ENCODE data around the gene PDE2A.

PDE2A gene

DNA sequence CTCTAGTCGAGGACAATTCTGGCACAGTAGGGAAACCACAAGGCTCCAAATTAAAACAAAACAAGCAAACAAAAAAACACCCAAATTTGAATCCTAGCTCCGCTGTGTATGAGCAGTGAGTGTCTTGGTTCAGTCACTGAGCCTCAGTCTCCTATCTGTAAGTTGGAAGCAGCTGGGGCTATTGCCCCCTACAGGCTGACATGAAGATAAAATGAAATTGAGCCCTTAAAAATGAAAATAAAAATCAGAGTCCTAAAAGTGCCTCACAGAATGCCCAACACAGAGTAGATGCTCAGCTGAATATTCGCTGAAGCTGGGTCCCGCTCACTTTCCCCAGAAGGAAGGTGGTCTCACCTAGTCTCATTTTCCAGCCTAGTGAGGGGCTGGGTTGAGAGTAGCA is 65.2 kb downstream of the PDE2A start:
- TF ChIP-seq Cebpa-rat (IDR thresholded peaks at IDR 0.05), result no peak
- Histone ChIP-seq H3K36me3 (no peaks in the 10 kb centered on the region), H3K27me3 (no peaks in the 10 kb centered on the region), H3K4me1 (peaks cover 22% of the 10 kb centered on the region), H4K20me1 (no peaks in the 10 kb centered on the region), H3K4me3 (no peak overlapping the region), H3K27ac (no peak overlapping the region), H3K4me2 (no peak overlapping the region), H3K9me3 (no peaks in the 10 kb centered on the region), H3K9ac (no peak overlapping the region)

DNA sequence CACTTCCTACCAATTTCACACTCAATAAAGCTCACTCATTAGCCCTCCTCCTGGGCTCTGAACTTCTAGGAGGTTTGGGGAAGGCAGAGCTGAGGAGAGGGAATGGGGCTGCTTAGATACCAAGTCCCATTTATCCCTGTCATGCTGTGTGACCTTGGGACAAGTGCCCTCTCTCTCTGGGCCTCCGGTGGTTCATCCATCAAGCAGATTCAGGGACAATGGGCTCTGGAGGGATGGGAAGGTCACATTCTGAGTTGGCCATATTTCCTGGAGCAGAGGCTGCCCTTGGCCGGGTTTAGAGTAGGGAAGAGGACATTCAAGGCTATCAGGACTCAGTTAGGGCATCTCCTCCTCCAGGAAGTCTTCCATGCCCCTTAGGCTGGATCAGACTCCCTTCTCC is 66.7 kb downstream of the PDE2A start:
- Histone ChIP-seq H4K20me1 (no peaks in the 10 kb centered on the region), H3K27ac (no peak overlapping the region), H3K9ac (no peak overlapping the region), H3K36me3 (no peaks in the 10 kb centered on the region), H3K4me3 (no peak overlapping the region), H3K9me3 (no peaks in the 10 kb centered on the region), H3K4me2 (peak overlapping the region; percentile 41), H3K4me1 (peaks cover 9% of the 10 kb centered on the region), H3K27me3 (no peaks in the 10 kb centered on the region)
- TF ChIP-seq Cebpa-rat (IDR thresholded peaks at IDR 0.05), result no peak

DNA sequence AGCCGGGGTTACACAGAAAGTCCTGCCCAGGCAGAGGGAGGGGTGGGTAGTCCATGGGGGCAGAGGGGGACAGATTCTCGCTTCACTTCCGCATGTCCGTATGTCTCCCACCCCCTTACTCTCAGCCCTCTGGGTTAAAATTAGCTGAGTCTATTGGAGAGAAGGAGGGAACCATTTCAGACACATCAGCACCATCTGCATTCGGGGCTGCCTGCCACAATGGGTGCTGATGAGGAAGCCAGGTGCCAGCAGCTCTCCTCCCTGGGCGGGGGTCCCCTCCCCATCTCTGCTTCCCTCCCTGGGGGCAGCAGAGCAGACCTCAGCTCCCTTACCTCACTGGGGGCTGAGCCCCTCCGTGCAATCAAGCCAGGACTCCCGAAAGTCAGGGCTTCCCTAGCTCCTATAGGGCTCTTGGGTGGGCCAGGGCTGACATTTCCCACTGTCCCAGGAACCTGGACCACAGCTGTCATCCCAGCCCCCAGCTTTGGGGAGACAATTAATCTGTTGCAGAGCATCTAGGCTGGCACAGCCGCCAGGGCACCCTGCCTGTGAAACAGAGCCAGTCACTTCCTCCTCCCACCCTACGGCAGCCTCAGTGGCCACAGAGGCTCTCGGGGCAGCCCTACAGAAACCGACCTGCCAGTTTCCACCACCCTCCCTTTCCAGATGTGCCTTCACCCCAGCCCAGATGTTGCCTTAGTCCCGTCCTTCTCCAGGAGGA is 67.3 kb downstream of the PDE2A start:
- peak overlapping the region; percentile 41 for H3K4me2 ChIP-seq
- H3K9me3 ChIP-seq, result no peaks in the 10 kb centered on the region
- no peaks in the 10 kb centered on the region for H4K20me1 ChIP-seq
- peaks cover 9% of the 10 kb centered on the region for H3K4me1 ChIP-seq
- H3K27ac ChIP-seq, result no peak overlapping the region
- no peaks in the 10 kb centered on the region for H3K36me3 ChIP-seq
- no peak overlapping the region for H3K9ac ChIP-seq
- no peak overlapping the region for H3K4me3 ChIP-seq
- H3K27me3 ChIP-seq, result no peaks in the 10 kb centered on the region
- TF ChIP-seq Cebpa-rat (IDR thresholded peaks at IDR 0.05), result no peak

DNA sequence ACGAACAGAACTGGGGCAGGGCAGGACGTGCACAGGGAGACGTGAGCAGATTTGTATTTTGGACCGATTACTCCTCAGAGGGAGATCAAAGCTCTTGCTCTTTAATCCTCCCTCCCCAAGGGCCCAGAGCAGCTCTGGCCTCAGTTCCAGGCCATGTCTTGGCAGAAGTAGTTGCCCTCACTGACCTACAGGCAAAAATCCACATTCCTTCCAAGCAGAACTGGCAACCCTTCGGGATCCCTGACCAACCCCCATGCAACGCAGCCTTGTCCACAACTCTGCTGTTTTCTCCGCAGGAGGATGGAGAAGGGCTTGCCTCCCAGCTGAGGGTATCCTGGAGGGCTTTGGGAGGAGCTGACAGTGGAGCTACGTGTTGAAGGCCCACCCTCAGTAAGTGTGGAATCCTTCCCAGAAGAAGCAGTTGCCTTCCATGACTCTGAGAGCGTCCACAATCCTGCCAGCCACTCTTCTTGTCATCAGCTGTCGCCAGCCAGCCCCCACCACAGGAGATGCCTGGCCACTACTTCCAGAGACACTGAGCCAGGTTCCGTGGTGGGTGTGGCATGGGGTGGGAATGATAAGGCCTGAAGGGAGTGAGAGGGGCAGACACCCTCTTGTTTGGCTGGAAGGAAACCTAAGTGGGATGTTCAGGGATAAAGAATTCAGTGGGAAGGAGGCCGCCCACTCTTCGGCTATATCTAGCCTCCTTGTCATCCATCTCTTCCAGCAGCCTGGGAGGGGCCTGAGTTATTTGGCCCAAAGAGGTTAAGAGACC is 68.1 kb downstream of the PDE2A start:
- Histone ChIP-seq H3K9ac (no peak overlapping the region), H3K27me3 (no peaks in the 10 kb centered on the region)
- no peak for TF ChIP-seq Cebpa-rat (IDR thresholded peaks at IDR 0.05)

DNA sequence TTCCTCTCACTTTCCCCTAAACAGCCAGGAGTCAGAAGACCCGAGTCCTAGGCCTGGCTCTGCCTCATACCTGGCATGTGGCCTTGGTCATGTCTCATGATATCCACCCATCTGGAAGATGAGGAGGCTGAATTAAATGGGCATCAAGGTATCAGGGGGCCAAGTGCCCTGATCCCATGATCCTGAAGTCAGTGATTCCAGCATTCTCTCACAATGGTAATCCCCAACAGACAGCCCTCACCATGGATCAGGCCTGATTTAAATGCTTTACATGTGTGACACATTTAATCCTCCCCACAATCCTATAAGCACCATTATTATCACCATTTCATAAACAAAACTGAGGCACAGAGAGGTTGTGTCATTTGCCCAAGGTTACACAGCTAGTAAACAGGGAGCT is 70.0 kb downstream of the PDE2A start:
- Histone ChIP-seq H3K9ac (no peak overlapping the region), H4K20me1 (no peaks in the 10 kb centered on the region), H3K9me3 (no peaks in the 10 kb centered on the region), H3K4me2 (no peak overlapping the region), H3K27ac (no peak overlapping the region), H3K4me1 (peaks cover 9% of the 10 kb centered on the region), H3K36me3 (no peaks in the 10 kb centered on the region), H3K27me3 (no peaks in the 10 kb centered on the region), H3K4me3 (no peak overlapping the region)
- no peak for TF ChIP-seq Cebpa-rat (IDR thresholded peaks at IDR 0.05)

More for the DNA sequence above, 68.1 kb downstream of the PDE2A start:
- Histone ChIP-seq H3K27ac (no peak overlapping the region), H3K36me3 (no peaks in the 10 kb centered on the region), H3K9me3 (no peaks in the 10 kb centered on the region), H4K20me1 (no peaks in the 10 kb centered on the region), H3K4me2 (peak overlapping the region; percentile 41; the same call in 1 of the 2 replicates), H3K4me1 (peaks cover 9% of the 10 kb centered on the region), H3K4me3 (no peak overlapping the region)

DNA sequence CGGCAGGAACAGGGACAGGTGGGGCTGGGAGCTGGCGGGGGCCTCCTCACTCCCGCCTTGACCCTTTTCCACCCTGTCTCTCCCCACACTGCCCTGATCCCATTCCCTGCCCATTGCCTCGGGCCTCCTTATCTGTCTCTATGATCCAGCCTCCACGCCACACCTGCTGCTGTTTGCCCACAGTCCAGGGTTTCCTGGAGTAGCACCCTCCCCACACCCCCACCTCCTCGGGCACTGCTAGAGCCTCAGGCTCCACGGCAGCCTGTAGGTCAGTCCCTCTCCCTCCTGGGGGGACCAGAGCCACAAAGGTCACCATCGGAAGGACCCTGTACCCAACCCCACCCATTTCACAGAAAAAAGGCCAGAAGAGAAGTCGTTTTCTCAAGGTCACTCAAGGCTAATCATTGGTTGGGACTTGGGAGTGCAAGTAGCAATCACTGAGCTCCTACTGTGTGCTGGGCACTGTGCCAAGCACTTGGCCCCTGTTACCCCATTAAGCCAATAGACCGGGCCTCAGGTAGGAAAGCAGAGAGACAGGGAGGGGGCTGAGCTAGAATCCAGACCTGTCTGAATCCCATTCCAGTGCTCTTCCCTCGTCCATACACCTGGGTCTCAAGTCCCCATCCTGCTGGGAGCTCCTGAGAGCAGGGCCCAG is 71.8 kb downstream of the PDE2A start:
- no peak overlapping the region for H3K27ac ChIP-seq
- H3K4me2 ChIP-seq, result no peak overlapping the region
- H3K9ac ChIP-seq, result no peak overlapping the region
- H3K4me3 ChIP-seq, result no peak overlapping the region
- no peaks in the 10 kb centered on the region for H4K20me1 ChIP-seq
- no peaks in the 10 kb centered on the region for H3K9me3 ChIP-seq
- H3K27me3 ChIP-seq, result no peaks in the 10 kb centered on the region
- TF ChIP-seq Cebpa-rat (IDR thresholded peaks at IDR 0.05), result no peak
- no peaks in the 10 kb centered on the region for H3K36me3 ChIP-seq
- peaks cover 7% of the 10 kb centered on the region for H3K4me1 ChIP-seq

DNA sequence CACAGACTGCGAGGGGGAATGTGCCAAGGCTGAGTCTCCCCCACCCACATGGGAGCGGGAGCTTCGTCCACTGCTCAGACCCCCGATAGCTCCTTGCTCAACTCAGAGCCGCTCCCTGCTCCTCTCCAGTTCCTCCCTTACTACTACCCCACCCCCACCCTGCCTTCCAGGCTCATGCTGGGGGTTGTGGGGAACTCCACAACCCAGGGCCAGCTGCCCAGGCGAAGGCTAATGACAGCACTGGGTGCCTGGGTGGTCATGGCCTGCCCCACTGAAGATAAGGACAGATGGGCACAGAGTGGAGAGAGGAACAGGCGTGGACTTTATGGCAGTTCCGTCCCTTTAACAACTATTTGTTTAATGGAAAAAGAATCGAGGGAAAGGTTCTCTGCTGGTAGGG is 73.7 kb downstream of the PDE2A start:
- H3K4me2 ChIP-seq, result no peak overlapping the region
- no peaks in the 10 kb centered on the region for H4K20me1 ChIP-seq
- H3K4me3 ChIP-seq, result no peak overlapping the region
- no peaks in the 10 kb centered on the region for H3K27me3 ChIP-seq
- no peaks in the 10 kb centered on the region for H3K36me3 ChIP-seq
- TF ChIP-seq Cebpa-rat (IDR thresholded peaks at IDR 0.05), result no peak
- no peak overlapping the region for H3K27ac ChIP-seq
- H3K9me3 ChIP-seq, result no peaks in the 10 kb centered on the region
- H3K4me1 ChIP-seq, result no peaks in the 10 kb centered on the region
- no peak overlapping the region for H3K9ac ChIP-seq

DNA sequence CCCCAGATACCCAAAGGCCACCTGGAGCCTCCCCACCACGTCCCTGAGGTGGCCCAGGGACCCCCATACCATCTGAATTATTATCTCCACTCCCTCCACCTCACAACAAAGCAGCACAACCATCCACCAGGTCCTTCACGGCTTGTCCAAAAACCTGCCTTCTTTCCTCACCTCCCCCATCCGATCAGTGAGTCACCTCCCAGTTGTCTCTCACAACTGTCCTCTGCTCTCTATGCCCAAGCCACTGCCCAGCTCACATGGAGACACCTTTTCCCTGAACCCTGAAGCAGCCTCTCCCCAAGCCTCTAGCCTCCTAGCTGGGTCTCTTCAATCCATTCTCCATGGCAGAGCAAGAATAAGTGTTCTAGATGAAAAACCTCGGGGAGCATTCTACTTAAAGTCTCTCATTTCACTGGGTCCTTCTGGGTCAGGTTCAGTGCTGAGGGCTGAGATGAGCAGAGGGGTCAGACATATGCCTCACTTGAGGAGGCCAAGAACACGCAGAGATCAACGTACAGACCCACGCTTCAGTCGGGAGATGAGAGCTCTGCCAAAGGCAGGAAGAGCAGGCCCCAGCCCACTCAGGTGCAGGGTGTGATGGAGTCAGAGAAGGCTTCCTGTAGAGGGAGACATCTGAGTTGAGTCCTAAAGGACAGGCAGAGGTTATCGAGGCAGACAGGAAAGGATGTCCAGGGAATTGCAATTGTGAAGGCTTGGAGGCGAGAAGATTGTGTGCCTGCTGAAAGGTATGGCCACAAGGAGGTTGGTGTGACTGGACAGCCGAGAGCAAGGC is 74.7 kb downstream of the PDE2A start:
- Histone ChIP-seq H3K4me1 (no peaks in the 10 kb centered on the region), H3K27me3 (no peaks in the 10 kb centered on the region), H4K20me1 (no peaks in the 10 kb centered on the region), H3K9me3 (no peaks in the 10 kb centered on the region), H3K4me2 (no peak overlapping the region), H3K9ac (no peak overlapping the region), H3K4me3 (no peak overlapping the region), H3K27ac (no peak overlapping the region), H3K36me3 (no peaks in the 10 kb centered on the region)
- no peak for TF ChIP-seq Cebpa-rat (IDR thresholded peaks at IDR 0.05)

DNA sequence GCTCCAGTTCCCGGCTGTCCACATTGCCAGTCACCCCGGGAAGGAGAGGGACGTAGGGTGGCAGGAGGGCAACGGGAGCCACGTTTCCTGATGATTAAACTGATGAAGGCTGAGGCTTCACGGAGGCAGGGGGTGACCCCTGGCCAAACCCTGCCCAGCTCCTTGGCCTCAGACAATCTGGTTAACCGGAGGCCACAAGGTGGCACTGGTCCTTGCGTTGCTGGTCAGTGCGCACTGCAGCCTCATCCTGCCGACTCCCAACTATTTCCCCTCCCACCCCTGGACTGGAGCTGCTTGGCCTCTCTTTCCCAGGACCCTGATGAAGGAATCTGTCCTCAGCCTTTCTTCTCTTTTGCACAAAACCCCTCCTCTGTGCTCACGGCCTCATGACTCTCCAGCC is 75.3 kb downstream of the PDE2A start:
- Histone ChIP-seq H3K9me3 (no peaks in the 10 kb centered on the region), H3K4me3 (no peak overlapping the region), H3K27me3 (no peaks in the 10 kb centered on the region), H3K27ac (no peak overlapping the region), H3K9ac (no peak overlapping the region), H3K4me2 (no peak overlapping the region), H3K36me3 (no peaks in the 10 kb centered on the region), H3K4me1 (no peaks in the 10 kb centered on the region), H4K20me1 (no peaks in the 10 kb centered on the region; the same call in 1 of the 2 replicates)
- no peak for TF ChIP-seq Cebpa-rat (IDR thresholded peaks at IDR 0.05)

Measured in BLaER1 (cell line).